Measurements from ENCODE around the gene STRIP2.

Gene STRIP2

GRCh38 chr7:129535896-129536295 lies 101.7 kb downstream of the STRIP2 start:
- H3K4me3 Mint-ChIP-seq = peak overlapping the region; percentile 48
- H3K36me3 Mint-ChIP-seq (ENCODE audit: low read depth) = no peaks in the 10 kb centered on the region
- peak overlapping the region; percentile 70 for H3K27ac Mint-ChIP-seq

DNA sequence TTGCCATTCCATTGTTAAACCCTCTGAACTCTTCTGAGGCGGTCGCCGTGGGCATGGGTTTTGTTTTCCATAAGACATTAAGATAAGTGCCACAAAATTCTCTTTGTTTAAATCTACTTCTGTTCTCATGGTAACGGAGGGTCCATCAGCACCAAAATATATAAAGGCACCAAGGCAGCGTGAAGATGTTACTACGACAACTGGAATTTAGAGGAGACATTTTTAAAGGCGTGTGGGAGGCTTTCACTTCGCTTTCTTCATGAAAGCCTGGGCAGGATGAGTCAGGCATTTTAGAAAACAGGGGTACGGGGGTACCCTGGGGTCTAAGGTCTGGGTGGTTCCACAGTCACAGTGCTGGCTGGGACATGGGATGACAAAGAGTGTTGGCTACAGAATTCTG lies 102.1 kb downstream of the STRIP2 start:
- Mint-ChIP-seq H3K9me3 (no peaks in the 10 kb centered on the region), H3K36me3 (ENCODE audit: low read depth) (no peaks in the 10 kb centered on the region), H3K27me3 (peaks cover 4% of the 10 kb centered on the region), H3K27ac (peak overlapping the region; percentile 70), H3K4me1 (ENCODE audit: low read depth) (peaks cover 22% of the 10 kb centered on the region), H3K4me3 (peak overlapping the region; percentile 48)

More at GRCh38 chr7:129535896-129536295, 101.7 kb downstream of the STRIP2 start:
- Mint-ChIP-seq H3K9me3 (no peaks in the 10 kb centered on the region), H3K27me3 (peaks cover 4% of the 10 kb centered on the region), H3K4me1 (ENCODE audit: low read depth) (peaks cover 25% of the 10 kb centered on the region)
